AG10803 (cell line): ENCODE measurements around the gene AK4.
A peak's percentile ranks its signal among the peaks of the same experiment; 100 is the strongest.

Experiments
- DNase-seq: peaks from one replicate; pipeline ENCODE4 v3.0.0; 2010; ENCODE audit warnings: low read depth
- H3K4me3 ChIP-seq: 2 replicates; pipeline ENCODE4 v1.5.1; 2011; ENCODE audit warnings: mild to moderate bottlenecking, low read length, control low read depth
- CTCF ChIP-seq: conservative IDR thresholded peaks from 2 replicates; pipeline ENCODE4 v1.5.1; 2011; ENCODE audit warnings: mild to moderate bottlenecking, low read length, control low read depth, inconsistent platforms

AK4 gene

GRCh38 chr1:65180977-65181376 lies 33.0 kb downstream of the AK4 start:
- no peak overlapping the region for H3K4me3 ChIP-seq
- DNase-seq, result no peak
- TF ChIP-seq CTCF, result no peak

- DNase-seq, result no peak
- H3K4me3 ChIP-seq, result no peak overlapping the region
- no peak for TF ChIP-seq CTCF
Observed at GRCh38 chr1:65182658-65183268, 34.8 kb downstream of the AK4 start.

GRCh38 chr1:65189576-65190115 lies 41.6 kb downstream of the AK4 start:
- H3K4me3 ChIP-seq, result no peak overlapping the region
- DNase-seq, result peak; percentile 60
- TF ChIP-seq CTCF, result no peak

- no peak for TF ChIP-seq CTCF
- H3K4me3 ChIP-seq, result no peak overlapping the region
- DNase-seq, result no peak
Observed at GRCh38 chr1:65190229-65190628, 42.2 kb downstream of the AK4 start.

GRCh38 chr1:65193129-65193695 lies 45.2 kb downstream of the AK4 start:
- peak; percentile 23 for DNase-seq
- no peak for TF ChIP-seq CTCF
- H3K4me3 ChIP-seq, result no peak overlapping the region

GRCh38 chr1:65195495-65196417 lies 47.8 kb downstream of the AK4 start:
- no peak overlapping the region for H3K4me3 ChIP-seq
- DNase-seq, result peak; percentile 19
- no peak for TF ChIP-seq CTCF

GRCh38 chr1:65196926-65197325 lies 48.9 kb downstream of the AK4 start:
- no peak for DNase-seq
- no peak overlapping the region for H3K4me3 ChIP-seq
- no peak for TF ChIP-seq CTCF
